Memory B cell (primary cell): ENCODE measurements around the gene SLC6A2.

Experiments
- ATAC-seq: fragments of 150-1000 bp; cut with Tn5 transposase; 2 replicates; pipeline ENCODE4 v1.10.0; 2021; ENCODE audit warnings: low read depth, mild to moderate bottlenecking, moderate library complexity
- DNase-seq, 2 donors: peaks; one replicate each; pipeline ENCODE4 v3.0.0; 2022; ENCODE audit warnings: low spot score in 2 of 2
- H3K27ac Mint-ChIP-seq: one replicate; pipeline ENCODE4 v1.8.0; 2022; ENCODE audit warnings: mild to moderate bottlenecking, moderate library complexity, mixed read lengths
- H3K27me3 Mint-ChIP-seq: one replicate; pipeline ENCODE4 v1.8.0; 2022; ENCODE audit warnings: mixed read lengths
- H3K36me3 Mint-ChIP-seq: one replicate; pipeline ENCODE4 v1.8.0; 2022; ENCODE audit warnings: mild to moderate bottlenecking, mixed read lengths
- H3K4me1 Mint-ChIP-seq: one replicate; pipeline ENCODE4 v1.8.0; 2022; ENCODE audit warnings: mixed read lengths
- H3K4me3 Mint-ChIP-seq: one replicate; pipeline ENCODE4 v1.8.0; 2022; ENCODE audit warnings: mild to moderate bottlenecking, moderate library complexity, mixed read lengths
- H3K9me3 Mint-ChIP-seq: one replicate; pipeline ENCODE4 v1.8.0; 2022; ENCODE audit warnings: mixed read lengths

Gene SLC6A2

DNA sequence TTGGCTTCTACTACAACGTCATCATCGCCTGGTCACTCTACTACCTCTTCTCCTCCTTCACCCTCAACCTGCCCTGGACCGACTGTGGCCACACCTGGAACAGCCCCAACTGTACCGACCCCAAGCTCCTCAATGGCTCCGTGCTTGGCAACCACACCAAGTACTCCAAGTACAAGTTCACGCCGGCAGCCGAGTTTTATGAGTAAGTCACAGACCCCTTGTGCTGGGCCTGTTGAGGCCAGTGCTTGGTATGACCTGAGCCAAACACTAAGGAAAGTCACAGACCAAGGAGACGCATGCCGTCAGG is 16.1 kb downstream of the SLC6A2 start:
- Mint-ChIP-seq H3K27ac (no peak overlapping the region), H3K4me3 (no peak overlapping the region), H3K9me3 (peaks cover 4% of the 10 kb centered on the region), H3K27me3 (peaks cover 4% of the 10 kb centered on the region), H3K36me3 (no peaks in the 10 kb centered on the region), H3K4me1 (no peaks in the 10 kb centered on the region)
- ATAC-seq = no peak
- DNase-seq = no peak

DNA sequence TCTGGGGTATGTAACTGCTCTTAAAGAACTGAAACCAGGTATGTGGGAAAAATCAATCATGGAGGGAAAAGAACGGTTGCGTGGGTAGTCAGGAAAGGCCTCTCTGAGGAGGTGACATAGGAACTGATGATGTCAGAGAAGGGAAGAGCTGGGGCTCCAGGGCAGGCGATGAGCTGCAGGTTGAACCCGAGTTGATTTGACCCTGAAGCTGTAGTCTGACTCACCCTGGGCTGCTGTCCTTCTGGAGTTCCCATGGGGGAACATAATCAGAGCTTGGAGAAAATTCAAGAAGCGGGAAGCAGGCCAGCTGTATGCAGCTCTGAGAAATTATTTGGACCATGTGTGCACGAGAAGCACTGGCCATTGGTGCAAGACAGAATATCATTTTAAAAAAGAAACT is 16.7 kb downstream of the SLC6A2 start:
- Mint-ChIP-seq H3K36me3 (no peaks in the 10 kb centered on the region), H3K4me1 (no peaks in the 10 kb centered on the region), H3K27me3 (peaks cover 4% of the 10 kb centered on the region), H3K9me3 (peaks cover 4% of the 10 kb centered on the region), H3K27ac (no peak overlapping the region), H3K4me3 (no peak overlapping the region)
- ATAC-seq (no peak), DNase-seq (no peak)

DNA sequence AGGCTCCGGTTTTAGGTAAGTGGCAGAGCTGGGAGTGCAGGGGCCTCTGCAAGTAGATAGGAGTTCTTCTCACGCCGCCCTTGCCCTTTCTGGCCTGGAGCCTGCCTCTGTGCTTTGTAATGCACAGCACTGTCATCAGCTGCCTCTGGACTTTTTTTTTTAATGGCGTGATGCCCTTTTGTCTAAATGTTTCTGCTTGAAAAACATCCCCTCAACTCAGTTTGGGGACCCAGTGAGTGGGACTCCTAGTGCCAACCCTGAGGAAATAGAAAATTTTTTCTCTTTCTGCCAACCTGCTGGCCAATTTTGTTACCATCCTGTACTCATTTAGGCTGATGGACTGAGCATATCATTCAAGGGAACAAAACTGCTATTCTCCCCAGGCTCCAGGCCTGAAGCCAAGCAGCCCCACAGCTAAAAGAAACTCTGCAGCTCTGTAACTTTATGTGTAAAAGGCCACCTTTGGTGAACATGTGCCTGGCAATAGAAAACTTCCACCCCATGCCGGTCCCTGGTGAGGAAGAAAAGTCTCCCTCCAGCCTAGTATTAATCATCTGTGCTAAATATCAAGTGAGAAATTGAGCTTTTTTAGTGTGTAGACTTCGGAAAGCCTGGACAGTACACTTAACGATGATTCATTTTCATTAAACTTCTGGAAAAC is 22.5 kb downstream of the SLC6A2 start:
- Mint-ChIP-seq H3K4me3 (no peak overlapping the region), H3K27ac (no peak overlapping the region), H3K9me3 (no peaks in the 10 kb centered on the region), H3K4me1 (no peaks in the 10 kb centered on the region), H3K27me3 (peaks cover 6% of the 10 kb centered on the region), H3K36me3 (no peaks in the 10 kb centered on the region)
- ATAC-seq = no peak
- DNase-seq = no peak

DNA sequence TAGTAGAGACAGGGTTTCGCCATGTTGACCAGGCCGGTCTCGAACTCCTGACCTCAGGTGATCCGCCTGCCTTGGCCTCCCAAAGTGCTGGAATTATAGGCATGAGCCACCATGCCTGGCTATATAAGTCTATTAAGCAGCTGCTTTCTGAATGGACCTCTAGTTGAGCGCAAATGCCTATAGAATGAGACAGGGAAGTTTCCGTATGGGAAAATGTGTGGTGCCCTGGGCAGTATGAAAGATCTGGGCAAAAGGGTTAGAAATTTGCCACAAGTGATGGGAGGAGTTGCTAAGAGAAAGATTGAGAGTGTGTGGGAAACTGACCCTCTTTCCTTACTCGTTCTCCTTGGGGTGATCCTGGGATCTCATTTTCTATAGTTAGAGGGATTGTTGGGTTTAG is 26.3 kb downstream of the SLC6A2 start:
- Mint-ChIP-seq H3K4me1 (no peaks in the 10 kb centered on the region), H3K27ac (no peak overlapping the region), H3K9me3 (no peaks in the 10 kb centered on the region), H3K4me3 (no peak overlapping the region), H3K36me3 (no peaks in the 10 kb centered on the region), H3K27me3 (peaks cover 4% of the 10 kb centered on the region)
- DNase-seq (no peak), ATAC-seq (no peak)

DNA sequence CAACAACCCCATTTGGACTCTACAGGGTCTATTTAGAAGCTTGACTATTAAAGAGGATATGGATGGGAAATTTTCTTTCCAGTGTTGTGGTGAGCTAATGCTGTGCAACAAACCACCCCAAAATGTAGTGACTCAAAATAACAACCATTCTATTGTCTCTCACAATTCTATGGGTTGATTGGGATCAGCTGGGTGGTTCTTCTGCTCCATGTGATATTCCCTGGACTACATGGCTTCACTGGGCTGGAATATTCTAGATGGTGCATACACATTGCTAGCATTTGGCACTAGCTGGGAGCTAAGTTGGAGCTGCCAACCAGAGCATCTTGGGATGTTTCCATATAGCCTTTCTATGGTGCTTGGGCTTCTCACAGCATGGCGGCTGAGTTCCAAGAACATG is 30.2 kb downstream of the SLC6A2 start:
- Mint-ChIP-seq H3K27ac (no peak overlapping the region), H3K36me3 (no peaks in the 10 kb centered on the region), H3K4me3 (no peak overlapping the region)

DNA sequence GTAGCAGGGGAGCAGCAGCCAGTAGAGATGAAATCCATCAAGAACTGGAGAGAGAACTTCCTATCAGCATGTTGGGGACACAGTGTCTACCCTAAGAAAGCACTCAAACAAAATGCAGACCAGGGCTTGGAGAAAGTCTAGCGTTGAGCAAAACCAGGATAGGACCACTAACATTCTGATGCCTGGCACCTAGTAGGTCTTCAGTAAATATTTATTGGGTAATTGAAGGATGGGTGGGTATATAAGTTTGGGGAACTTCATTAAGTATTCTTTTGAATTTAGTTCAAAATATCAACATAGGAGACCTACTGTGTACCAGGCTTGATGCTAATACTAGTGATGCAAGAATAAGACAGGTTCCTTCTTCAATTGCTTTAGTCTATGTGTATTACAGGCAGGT is 30.9 kb downstream of the SLC6A2 start:
- Mint-ChIP-seq H3K27ac (no peak overlapping the region), H3K9me3 (no peaks in the 10 kb centered on the region), H3K4me3 (no peak overlapping the region), H3K36me3 (no peaks in the 10 kb centered on the region), H3K27me3 (peaks cover 10% of the 10 kb centered on the region), H3K4me1 (no peaks in the 10 kb centered on the region)
- DNase-seq = no peak
- no peak for ATAC-seq

More for the DNA sequence above, 30.2 kb downstream of the SLC6A2 start:
- ATAC-seq (no peak), DNase-seq (no peak)
- Mint-ChIP-seq H3K9me3 (no peaks in the 10 kb centered on the region), H3K27me3 (peaks cover 10% of the 10 kb centered on the region), H3K4me1 (no peaks in the 10 kb centered on the region)

DNA sequence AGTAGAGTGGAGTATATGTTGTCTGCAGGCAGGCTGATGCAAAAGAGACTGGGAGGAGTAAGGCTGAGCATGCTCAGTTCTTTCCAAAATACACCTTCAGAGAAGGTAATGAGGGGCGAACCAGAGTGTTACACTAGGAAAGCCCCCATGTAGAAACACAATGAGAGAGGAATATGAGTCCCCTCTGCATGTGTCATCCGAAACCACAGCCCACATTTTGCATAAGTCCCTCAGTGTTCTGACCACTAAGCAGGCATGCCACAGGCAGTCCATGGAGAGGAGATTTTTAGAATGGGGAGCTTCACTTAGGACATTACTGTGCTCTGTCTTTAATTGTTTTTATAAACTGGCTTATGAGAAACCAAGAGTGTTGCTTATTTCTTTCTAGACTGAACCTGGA is 32.0 kb downstream of the SLC6A2 start:
- no peaks in the 10 kb centered on the region for H3K36me3 Mint-ChIP-seq
- no peak overlapping the region for H3K27ac Mint-ChIP-seq
- H3K9me3 Mint-ChIP-seq = no peaks in the 10 kb centered on the region
- ATAC-seq (no peak), DNase-seq (no peak)
- H3K4me3 Mint-ChIP-seq = no peak overlapping the region
- no peaks in the 10 kb centered on the region for H3K4me1 Mint-ChIP-seq
- H3K27me3 Mint-ChIP-seq = peaks cover 9% of the 10 kb centered on the region

DNA sequence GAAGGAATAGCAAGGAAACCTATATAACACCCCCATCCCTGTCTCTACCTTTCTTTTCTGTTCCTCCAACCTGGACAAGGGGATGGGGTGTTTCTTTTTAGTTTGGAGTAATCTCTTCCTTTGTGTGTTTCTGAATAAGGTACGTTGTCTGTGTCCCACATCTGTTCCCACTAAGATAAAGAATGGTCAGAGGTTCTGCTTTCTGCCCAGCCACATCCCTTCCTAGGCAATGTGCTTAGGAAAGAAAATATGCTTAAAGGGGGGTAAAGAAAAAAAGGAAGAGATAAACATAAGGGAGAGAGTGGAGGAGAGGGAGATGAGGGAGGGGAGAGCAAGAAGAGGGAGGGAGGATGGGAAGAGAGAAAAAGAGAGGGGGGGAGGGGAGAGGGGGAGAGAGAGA is 35.1 kb downstream of the SLC6A2 start:
- no peak for DNase-seq
- Mint-ChIP-seq H3K27me3 (peaks cover 11% of the 10 kb centered on the region), H3K36me3 (no peaks in the 10 kb centered on the region), H3K4me1 (no peaks in the 10 kb centered on the region), H3K9me3 (no peaks in the 10 kb centered on the region), H3K4me3 (no peak overlapping the region), H3K27ac (no peak overlapping the region)
- no peak for ATAC-seq

DNA sequence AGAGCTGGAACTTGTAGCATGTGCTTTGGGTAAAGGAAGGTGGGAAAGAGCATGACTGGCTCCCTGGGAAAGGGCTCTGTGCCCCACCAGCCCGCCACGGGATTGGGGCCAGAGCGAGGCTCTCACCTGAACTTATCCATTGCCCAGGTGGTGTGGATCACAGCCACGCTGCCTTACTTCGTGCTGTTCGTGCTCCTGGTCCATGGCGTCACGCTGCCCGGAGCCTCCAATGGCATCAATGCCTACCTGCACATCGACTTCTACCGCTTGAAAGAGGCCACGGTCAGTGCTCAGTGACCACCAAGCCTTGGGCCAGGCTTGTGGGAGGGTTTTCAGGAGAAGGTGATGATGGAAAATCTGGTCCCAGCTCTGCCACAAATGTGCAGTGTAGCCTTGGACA is 36.0 kb downstream of the SLC6A2 start:
- no peak overlapping the region for H3K4me3 Mint-ChIP-seq
- H3K9me3 Mint-ChIP-seq = no peaks in the 10 kb centered on the region
- ATAC-seq = no peak
- no peak for DNase-seq
- no peaks in the 10 kb centered on the region for H3K4me1 Mint-ChIP-seq
- H3K27me3 Mint-ChIP-seq = peaks cover 11% of the 10 kb centered on the region
- no peaks in the 10 kb centered on the region for H3K36me3 Mint-ChIP-seq
- no peak overlapping the region for H3K27ac Mint-ChIP-seq

DNA sequence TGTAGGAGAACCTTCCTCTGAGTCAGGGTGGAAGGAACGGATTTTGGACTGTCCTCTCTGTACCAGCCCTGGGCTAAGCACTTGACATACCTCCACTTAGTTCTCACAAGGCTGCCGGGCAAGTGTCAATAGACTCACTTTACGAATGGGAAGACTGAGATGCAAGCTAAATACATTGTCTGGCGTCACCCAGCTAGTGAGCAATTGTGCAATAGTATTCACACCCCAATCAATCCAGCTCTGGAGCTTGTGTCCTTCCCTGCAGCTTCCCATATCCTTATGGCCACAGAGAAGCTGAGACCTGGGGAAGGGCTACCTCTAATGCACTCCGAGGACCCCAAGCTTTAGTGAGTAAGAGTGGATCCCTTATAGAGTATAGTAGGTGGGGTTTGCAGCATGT is 39.8 kb downstream of the SLC6A2 start:
- ATAC-seq (no peak), DNase-seq (no peak)
- Mint-ChIP-seq H3K27me3 (peaks cover 10% of the 10 kb centered on the region), H3K4me1 (peaks cover 2% of the 10 kb centered on the region), H3K9me3 (no peaks in the 10 kb centered on the region), H3K27ac (no peak overlapping the region), H3K36me3 (no peaks in the 10 kb centered on the region), H3K4me3 (no peak overlapping the region)

DNA sequence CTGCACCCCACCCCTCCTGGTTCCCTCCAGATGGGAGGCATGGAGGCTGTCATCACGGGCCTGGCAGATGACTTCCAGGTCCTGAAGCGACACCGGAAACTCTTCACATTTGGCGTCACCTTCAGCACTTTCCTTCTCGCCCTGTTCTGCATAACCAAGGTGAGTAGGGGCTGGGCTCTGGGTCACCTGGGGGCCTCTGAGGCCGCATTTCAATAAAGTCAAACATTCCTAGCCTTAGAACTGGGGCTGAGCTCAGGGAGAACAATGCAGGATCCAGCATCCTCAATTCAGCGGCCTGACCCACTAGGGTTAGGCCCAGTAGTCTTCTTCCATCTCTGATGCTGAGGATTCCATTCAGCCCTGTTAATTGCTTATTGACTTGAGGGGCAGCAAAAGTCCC is 42.1 kb downstream of the SLC6A2 start:
- Mint-ChIP-seq H3K36me3 (no peaks in the 10 kb centered on the region), H3K27me3 (peaks cover 11% of the 10 kb centered on the region), H3K4me1 (peaks cover 2% of the 10 kb centered on the region), H3K4me3 (no peak overlapping the region), H3K9me3 (no peaks in the 10 kb centered on the region), H3K27ac (no peak overlapping the region)
- DNase-seq = no peak
- ATAC-seq = no peak

DNA sequence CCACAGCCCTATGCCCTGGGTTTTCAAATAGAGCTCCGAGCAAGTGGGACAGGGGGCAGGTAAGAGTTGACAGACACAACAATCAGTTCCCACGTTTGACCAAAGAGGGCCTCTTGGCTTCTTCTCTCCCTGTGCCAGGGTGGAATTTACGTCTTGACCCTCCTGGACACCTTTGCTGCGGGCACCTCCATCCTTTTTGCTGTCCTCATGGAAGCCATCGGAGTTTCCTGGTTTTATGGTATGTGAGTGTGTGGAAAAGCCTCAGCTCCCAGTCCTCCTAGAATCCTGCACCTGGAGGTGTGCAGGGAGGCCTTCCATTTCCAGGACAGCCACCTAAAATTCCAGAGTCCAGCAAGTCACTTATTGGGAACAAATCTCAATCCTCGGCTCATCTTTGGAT is 42.5 kb downstream of the SLC6A2 start:
- no peak for ATAC-seq
- Mint-ChIP-seq H3K9me3 (no peaks in the 10 kb centered on the region), H3K27ac (no peak overlapping the region)

DNA sequence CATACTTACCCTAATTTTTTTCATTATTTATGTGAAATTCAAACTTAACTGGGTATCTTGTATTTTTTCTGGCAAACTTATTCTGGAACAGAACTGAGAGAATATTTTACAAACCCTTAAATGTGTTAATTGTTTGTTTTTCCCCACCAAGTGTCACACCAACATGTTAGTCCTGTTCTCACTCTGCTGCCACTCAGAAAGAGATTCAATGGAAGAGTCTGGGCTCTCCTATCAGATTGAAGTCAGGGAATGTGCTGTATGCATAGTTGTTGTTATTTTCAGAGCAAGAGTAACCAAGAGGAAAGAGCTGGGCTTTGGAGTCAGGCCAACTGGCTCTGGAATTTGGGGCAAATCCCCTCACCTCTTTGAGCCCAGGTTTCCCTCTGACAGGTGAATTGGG is 43.2 kb downstream of the SLC6A2 start:
- peaks cover 11% of the 10 kb centered on the region for H3K27me3 Mint-ChIP-seq
- H3K4me1 Mint-ChIP-seq = peaks cover 2% of the 10 kb centered on the region
- H3K9me3 Mint-ChIP-seq = no peaks in the 10 kb centered on the region
- H3K4me3 Mint-ChIP-seq = no peak overlapping the region
- ATAC-seq (no peak), DNase-seq (no peak)
- no peak overlapping the region for H3K27ac Mint-ChIP-seq
- H3K36me3 Mint-ChIP-seq = no peaks in the 10 kb centered on the region

More for the DNA sequence above, 42.5 kb downstream of the SLC6A2 start:
- Mint-ChIP-seq H3K4me3 (no peak overlapping the region), H3K27me3 (peaks cover 11% of the 10 kb centered on the region), H3K36me3 (no peaks in the 10 kb centered on the region), H3K4me1 (peaks cover 2% of the 10 kb centered on the region)
- DNase-seq = no peak

DNA sequence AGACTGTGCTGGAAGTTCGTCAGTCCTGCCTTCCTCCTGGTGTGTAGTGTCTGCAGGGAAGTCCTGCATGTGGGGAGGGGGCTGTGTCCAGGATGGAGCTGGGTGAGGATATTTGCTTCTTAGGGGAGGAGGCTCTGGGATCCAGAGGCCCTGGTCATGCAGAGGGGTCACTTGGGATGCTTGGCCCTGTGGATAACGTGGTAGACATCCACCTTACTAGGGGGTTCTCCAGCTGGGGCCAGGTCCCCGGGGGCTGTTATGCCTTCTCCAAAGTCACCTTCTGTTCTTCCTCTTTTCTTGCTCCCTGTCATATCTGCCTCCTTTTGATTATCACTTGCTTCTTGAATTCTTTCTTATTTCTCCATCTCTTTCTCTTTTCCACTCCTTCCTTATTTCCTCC is 43.8 kb downstream of the SLC6A2 start:
- no peak overlapping the region for H3K4me3 Mint-ChIP-seq
- H3K27ac Mint-ChIP-seq = no peak overlapping the region

DNA sequence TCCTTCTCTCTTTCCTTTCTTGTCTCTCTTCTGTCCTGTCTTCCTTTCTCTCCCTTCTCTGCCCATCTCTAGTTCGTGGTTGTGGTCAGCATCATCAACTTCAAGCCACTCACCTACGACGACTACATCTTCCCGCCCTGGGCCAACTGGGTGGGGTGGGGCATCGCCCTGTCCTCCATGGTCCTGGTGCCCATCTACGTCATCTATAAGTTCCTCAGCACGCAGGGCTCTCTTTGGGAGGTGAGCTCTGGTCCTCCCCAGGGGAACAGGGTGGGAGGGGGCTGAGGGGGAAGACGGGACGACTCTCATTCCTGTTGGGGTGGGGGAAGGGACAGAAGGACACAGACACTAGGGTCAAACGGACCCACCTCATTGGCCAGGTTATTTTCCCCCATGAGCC is 44.3 kb downstream of the SLC6A2 start:
- peaks cover 9% of the 10 kb centered on the region for H3K27me3 Mint-ChIP-seq
- H3K4me1 Mint-ChIP-seq = peaks cover 2% of the 10 kb centered on the region
- no peaks in the 10 kb centered on the region for H3K36me3 Mint-ChIP-seq
- H3K4me3 Mint-ChIP-seq = no peak overlapping the region
- H3K9me3 Mint-ChIP-seq = no peaks in the 10 kb centered on the region
- DNase-seq (no peak), ATAC-seq (no peak)
- H3K27ac Mint-ChIP-seq = no peak overlapping the region

More for the DNA sequence above, 43.8 kb downstream of the SLC6A2 start:
- ATAC-seq (no peak), DNase-seq (no peak)
- Mint-ChIP-seq H3K9me3 (no peaks in the 10 kb centered on the region), H3K27me3 (peaks cover 10% of the 10 kb centered on the region), H3K4me1 (peaks cover 2% of the 10 kb centered on the region), H3K36me3 (no peaks in the 10 kb centered on the region)
